SIG-M5 treated with dmso at 0.1 percent for 504 hours (cell line): Measurements from ENCODE around the gene VAMP1.
A peak's percentile ranks its signal among the peaks of the same experiment; 100 is the strongest.
"Not testable (repeated sequence)": the region's sequence is repeated elsewhere in the genome, so short reads cannot be mapped to it uniquely, and the experiment has no call there.

Experiments used
- DNase-seq: peaks from one replicate; lab custom pipeline; 2025; ENCODE audit not compliant: unreplicated experiment; lab: John Stamatoyannopoulos, UW

The VAMP1 gene

DNA sequence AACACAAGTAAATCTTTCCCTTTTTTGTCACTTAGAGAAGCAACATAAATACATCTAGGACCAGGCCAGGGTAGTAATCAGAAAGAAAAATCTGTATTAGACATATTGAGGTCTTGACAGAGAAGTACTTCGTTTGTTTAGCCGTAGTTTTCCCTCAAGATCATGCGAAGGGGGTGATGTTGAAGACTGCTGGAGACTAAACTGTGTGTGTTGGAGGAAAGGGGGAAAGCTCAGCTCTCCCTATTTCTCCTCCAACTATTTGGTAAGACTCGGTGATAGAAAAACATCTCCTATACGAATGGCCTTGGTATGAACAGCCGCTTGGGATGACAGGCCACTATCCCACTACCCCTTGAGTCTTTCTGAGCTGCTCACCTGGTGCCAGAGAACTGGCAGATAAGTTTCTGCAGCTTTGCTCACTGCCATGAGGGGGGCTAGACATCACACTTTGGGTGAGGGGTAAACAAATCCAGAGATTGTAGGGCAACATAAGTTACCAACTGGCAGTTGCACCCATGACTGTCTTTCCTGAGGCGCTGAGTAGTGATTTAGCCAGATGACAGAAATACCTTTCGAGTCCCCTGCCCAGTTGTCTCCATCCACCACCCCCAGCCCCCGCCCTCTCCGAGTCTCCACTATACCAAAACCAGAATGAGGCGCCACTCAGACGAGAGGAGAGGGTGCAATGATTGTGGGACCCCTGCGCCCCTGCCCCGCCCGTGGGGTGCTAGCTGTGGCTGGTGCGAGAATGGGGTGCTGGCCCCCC lies 685 bp downstream of the VAMP1 start:
- DNase-seq, result no peak

DNA sequence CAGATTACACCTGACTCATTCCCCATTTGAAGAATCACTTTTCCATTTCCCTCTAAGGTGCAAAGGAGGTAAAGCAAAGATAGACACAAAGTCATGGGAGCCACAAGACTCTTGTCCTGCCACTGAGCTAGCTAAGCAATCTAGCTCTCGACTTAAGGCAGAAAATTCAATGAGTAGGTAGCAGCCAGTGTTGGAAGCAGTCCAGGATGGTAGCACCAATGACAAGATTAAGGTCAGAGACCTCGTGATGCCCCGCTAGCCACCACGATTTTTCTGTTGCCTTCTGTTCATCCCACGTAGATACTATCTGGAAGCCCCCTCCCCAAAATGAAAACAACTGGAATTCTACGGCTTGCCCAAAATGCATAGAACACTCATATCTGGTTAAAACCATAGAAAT lies 1.4 kb downstream of the VAMP1 start:
- no peak for DNase-seq

DNA sequence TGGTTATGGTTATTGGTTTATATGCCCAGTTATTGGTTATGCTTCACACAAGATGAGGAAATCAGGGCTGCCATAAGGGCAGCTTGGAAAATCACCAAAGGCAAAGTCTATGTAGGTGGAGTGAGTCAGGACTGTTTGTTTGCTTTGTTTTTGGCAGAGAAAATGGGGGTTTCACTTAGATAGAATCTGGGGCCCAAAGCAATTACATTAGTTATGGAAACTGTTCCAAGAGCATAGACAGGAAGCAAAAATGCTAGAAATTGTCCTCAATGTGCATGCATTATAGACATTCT lies 2.2 kb downstream of the VAMP1 start:
- no peak for DNase-seq

DNA sequence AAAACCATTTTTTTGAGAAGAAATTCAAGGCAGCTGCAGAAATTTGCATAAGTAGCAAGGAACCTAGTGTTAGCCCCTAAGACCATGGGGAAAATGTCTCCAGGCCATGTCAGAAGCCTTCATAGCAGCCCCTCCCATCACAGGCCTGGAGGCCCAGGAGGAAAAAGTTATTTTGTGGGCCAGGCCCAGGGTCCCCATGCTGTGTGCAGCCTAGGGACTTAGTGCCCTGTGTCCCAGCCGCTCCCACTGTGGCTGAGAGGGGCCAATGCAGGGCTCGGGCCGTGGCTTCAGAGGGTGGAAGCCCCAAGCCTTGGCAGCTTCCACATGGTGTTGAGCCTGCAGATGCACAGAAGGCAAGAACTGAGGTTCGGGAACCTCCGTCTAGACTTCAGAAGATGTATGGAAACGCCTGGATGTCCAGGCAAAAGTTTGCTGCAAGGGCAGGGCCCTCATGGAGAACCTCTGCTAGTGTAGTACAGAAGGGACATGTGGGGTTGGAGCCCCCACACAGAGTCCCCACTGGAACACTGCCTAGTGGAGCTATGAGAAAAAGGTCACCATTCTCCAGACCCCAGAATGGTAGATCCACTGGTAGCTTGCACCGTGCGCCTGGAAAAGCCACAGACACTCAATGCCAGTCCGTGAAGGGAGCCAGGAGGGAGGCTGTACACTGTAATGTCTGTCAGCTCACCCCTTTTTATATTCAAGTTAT lies 2.8 kb downstream of the VAMP1 start:
- DNase-seq, result not testable (repeated sequence)

DNA sequence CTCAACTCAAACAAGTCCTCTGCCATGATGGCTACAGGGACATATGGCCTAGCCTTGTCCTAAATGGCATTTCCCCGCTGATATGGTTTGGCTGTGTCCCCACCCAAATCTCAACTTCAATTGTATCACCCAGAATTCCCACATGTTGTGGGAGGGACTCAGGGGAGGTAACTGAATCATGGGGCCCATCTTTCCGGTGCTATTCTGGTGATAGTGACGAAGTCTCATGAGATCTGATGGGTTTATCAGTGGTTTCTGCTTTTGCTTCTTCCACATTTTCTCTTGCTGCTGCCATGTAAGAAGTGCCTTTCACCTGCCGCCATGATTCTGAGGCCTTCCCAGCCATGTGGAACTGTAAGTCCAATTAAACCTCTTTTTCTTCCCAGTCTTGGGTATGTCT lies 3.7 kb downstream of the VAMP1 start:
- DNase-seq, result not testable (repeated sequence)

DNA sequence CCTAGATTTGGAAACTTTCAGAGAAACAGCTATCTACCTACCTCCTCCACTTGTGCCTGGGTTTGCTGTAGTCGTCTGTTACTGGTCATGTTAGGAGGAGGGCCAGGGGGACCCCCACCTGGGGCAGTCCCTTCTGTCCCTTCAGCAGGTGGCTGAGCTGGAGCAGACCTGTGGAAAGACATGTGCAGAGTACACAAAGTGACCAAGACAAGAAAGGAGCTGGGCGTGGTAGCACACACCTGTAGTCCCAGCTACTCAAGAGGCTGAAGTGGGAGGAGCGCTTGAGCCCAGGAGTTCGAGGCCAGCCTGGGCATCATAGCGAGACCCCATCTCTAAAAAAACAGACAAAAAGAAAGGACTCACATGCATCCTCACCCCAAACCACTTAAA lies 4.3 kb downstream of the VAMP1 start:
- DNase-seq, result no peak

DNA sequence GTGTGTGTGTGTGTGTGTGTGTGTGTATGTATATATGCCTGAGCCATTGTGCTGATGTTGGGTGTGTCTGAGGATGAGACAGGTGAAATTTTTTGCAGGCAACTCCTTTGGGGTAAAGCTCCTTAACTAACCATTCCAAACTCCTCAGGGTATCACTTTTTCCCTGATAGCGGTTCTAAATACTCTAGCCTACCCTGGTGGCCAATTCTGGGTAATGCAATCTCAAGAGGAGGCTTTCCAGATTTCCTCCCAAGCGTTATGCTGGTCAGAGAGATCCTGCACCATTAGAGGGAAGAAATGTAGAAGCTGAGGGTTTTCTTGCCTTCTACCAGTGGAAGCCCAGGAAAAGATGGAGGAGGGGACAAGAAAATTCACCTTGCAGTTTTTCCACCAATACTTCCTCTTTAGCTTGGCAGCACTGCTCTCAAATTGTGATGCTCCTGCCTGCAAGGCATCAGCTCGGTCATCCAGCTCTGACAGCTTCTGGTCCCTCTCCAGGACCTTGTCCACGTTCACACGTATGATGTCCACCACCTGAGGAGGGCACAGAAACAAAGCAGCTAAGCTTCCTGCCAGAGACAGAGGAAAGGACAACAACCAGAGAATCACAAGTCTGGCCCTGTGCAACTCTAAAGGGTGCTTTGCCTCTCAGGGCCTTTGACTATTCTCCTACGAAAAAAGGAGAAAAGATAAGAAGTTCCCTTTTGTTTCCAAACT lies 4.9 kb downstream of the VAMP1 start:
- DNase-seq, result peak; percentile 48

DNA sequence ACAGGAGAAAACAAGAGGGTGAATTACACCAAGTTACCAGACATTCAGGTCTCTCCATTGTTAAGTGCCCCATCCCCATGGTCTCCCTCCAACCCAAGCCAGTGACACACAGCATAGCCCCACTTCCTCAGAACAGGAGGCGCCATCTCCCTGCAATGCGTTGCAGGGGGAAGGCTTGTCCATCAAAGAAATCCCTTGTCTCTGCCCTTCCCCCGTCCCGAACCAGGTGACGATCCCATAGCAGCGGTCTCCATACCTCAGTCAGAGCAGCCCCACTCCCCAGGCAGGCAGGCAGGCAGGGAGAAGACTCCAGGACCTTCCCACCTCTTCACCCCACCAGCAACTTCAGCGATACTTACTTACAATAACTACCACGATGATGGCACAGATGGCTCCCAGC lies 5.9 kb downstream of the VAMP1 start:
- no peak for DNase-seq

DNA sequence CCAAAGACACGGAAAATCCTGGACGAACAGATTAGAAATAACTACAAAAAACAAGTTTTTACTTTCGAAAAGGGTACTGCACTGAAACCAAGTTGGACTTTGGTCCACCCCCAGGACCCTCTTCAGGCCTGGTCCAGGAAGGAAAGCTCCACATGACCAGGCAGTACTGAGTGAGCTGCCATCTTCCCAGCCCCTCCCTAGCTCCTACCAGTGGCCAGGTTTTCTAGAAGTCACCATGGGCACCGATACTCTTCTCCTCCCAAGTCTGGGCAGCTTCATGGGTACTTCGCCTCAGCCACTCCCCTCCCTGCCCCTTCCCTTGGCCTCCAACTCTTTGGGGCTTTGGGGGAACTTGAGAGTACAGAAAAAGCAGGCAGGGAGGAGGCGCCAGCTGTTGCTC lies 6.6 kb downstream of the VAMP1 start:
- no peak for DNase-seq

DNA sequence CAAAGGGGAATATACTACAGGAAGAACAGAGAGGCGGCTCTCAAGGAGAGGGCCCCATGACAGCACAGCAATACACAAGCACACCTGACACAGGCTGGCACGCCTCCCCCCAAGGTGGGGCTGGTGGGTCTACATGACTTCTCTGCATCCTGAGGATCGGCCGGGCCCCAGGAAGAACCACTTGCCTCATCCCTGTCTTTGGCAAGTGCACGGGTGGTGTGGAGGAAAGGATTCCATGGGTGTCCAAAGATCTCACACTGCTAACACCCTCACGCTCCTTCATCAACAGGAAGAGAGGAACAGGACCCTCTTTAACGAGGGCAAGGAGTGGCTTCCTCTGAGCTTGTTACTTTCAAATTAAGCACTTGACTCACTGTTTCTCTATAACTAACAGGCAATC lies 7.3 kb downstream of the VAMP1 start:
- DNase-seq, result no peak

DNA sequence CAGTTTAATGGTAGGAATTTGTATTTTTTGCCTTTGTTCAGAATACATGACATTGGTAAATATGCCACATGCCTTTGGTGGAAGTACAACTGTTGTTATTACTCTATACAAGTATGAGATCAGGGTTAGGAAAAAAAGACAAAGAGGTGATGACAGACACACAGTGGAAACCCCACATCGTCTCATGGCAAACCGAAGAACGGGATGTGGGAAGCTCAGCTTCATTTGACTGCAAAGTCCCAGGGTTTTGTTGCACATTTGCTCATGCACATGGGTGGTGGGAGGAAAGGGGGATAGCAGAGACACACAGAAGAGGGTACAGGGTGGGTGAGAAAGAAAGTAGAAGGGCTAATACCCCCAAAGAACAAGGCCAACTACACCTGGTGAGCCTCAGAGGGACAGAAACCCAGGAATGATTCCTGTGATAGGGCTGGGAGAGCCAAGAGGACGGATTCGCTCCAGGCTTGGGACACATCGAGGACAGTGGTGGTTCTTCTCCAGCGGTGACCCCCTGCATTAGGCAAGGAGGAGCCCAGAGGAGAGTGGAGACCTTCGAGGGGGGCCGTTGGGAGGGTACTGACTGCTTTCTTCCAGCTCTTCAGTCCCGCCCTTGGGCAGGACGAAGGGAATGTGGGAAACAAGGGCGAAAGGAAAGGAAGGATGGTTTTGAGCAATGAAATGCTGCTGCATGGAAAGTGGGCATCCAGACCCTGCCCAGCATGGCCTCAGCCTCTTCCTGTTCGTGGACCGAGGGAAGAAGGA lies 8.1 kb downstream of the VAMP1 start:
- DNase-seq, result no peak

DNA sequence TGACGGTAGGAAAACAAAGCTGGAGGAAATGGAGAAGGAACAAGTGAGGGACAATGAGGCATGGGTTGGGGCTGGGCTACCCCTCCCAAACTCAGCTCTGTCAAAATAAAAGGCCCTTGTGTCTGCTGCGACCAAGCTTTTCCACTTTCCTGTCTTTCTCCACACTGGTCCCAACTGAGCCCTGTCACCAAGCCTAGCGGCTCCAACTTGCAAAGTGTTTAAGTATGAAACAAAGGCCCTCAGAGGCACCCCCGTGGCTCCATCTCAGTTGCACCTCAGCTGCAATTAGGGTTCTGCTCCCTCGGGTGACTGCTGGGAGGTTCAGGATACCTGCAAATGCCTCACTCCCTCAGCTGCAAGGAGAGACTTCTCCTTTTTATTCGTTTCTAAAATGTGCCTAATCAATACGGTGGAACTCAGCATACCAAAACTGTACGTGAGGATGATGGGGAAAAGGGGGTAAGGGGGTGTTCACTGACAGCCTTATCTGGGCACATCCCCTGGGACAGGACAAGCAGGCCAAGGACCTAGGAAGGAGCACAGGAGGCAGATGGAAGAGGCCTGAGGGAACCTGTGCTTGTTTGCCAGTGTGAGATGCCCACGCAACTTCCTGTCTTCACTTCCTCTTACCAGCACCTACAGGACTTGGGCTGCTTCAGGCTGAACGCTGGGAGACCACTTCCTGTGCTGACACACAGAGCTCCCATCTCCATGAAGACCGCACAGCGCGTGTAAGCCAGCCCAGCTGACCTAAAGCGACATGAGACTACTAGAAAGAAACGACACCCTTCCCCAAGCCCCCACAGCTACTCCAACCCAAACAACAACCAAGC lies 8.9 kb downstream of the VAMP1 start:
- DNase-seq, result peak; percentile 99

DNA sequence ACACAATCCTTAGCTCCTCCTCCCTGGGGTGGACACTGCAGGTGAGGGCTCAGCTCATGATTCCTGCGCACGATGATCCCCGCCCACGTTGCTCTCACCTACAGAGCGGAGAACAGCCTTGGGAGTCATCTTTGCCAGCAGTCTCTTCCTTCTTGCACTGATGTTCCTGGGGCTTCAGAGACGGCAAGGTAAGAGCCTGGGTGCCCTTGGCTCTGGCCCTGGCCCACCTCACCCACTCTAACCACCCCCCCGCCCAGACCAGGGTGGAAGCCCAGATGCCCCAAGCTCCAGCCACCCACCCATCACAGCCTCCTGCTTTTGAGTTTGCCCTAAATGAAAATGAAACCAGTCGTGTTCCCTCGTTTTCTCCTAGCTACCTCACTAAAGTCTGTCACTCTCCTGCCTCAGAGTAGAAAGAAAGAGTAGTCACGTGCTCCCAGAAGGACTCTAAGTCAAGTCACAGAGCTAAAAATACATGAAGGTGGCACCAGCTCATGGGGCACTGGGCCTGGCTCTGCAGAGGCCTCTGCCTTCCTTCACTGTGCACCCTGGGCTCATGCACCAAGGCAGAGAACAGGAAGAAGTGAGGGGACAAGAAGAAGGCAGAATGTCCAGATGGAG lies 9.6 kb downstream of the VAMP1 start:
- no peak for DNase-seq

DNA sequence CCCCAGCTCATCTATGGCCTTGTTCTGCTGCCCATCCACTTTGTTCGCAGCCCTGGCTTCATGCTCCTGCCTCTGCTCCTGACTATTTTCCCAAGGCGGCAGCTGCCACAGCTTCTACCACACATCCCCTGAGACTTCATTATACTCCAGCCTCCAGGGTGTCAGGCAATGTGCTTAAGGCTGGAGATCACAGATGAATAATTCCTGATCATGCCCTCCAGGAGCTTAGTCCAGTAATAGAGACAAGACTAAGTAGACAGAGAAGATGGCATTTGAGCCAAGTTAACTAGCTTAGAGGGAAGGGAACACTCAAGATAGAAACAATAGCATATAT lies 11.5 kb downstream of the VAMP1 start:
- DNase-seq, result no peak

DNA sequence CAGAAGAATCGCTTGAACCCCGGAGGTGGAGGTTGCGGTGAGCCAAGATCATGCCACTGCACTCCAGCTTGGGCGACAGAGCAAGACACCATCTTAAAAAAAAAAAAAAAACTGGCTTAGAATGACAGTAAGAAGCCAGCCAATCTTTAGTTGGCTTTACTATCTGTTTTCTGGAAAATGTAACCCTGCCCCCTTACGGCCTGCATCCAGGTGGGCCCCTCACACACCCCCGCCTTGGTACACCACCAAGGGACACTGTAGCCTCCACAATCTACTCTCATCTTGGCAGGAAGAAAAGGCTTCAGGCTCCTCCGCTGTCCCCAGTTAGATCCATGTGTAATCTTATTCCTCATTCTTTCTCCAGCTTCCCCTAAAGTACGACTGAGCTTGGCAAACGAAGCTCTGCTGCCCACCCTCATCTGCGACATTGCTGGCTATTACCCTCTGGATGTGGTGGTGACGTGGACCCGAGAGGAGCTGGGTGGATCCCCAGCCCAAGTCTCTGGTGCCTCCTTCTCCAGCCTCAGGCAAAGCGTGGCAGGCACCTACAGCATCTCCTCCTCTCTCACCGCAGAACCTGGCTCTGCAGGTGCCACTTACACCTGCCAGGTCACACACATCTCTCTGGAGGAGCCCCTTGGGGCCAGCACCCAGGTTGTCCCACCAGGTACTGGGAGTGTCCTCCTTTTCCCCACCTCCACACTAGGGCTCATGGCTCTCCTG lies 12.0 kb downstream of the VAMP1 start:
- no peak for DNase-seq

DNA sequence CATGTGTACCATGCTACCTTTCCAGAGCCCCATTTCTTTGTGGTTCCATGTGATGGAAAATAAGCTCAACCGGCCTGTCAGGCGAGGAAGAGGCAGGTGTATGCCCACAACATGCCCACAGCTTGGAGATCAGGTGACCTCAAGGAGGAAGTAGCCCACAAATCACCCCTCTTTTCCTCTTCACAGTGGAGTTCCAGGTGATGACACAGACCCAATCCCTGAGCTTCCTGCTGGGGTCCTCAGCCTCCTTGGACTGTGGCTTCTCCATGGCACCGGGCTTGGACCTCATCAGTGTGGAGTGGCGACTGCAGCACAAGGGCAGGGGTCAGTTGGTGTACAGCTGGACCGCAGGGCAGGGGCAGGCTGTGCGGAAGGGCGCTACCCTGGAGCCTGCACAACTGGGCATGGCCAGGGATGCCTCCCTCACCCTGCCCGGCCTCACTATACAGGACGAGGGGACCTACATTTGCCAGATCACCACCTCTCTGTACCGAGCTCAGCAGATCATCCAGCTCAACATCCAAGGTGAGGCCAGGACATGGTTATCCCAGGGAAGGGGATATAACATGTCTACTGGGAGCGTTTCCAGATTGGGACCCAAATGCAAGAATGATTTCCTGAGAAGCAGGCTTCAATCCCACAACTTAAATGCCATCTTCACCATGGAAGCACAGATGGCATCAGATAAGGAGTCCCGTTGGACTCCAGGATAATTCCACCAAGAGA lies 13.1 kb downstream of the VAMP1 start:
- DNase-seq, result no peak

DNA sequence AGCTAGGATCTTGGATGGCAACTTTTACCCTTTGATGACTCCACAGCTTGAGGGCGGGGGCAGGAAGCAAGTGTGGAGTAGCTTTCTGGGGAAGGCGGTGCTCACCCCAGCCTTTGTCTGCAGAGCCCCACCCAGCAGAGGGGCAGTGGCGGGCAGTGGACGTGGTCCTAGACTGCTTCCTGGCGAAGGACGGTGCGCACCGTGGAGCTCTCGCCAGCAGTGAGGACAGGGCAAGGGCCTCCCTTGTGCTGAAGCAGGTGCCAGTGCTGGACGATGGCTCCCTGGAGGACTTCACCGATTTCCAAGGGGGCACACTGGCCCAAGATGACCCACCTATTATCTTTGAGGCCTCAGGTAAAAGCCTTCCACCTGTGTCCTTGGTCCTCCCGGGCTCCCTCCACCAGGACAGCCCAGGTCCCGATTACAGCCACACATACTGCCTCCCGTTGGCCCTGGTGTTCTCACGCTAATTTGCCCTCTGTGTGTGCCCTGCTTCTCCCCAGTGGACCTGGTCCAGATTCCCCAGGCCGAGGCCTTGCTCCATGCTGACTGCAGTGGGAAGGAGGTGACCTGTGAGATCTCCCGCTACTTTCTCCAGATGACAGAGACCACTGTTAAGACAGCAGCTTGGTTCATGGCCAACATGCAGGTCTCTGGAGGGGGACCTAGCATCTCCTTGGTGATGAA lies 17.4 kb downstream of the VAMP1 start:
- no peak for DNase-seq

DNA sequence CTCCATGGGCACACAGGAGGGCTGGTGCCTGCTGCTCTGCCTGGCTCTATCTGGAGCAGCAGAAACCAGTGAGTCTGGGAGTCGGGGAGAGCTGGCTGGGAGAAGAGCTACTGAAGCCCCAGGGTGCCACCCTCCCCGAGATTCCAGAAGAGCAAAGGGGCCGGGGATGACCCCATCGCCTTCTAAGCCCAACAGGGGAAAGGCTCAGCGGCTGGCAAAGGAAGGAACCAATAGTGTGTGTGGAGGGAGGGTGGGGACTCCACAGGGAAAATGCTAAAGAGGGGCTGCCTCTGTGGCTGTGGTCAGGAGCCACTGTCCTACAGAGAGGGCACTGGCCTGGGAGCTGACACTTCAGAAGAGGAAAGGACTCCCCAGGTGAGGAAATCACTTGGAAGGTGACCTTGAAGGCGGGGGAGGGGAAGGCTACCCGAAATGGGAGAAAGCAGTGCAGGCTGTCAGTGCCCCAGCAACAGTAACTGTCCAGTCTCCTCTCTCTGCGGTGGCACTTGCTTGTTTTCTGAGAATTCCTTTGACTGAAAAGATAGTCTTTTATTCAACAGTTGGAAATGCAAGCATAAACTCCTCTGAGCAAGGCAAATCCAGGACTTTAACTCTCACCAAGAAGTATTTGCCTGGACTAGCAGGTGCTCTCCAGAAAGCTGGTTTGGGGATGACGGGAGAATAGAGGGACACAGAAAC lies 18.1 kb downstream of the VAMP1 start:
- DNase-seq, result no peak
